GM12878 (cell line): ENCODE results near the gene ADGRG7. TPM values are rescaled to one million over a fixed set of nuclear protein-coding genes. Genes with fewer than 3 reads are reported as not detected.

ENCODE experiments used
- BMI1 ChIP-seq: fragments of 450-650 bp; IDR thresholded peaks from 2 replicates; pipeline ENCODE4 v1.6.1; 2016; ENCODE audit warnings: mild to moderate bottlenecking, moderate library complexity, borderline replicate concordance
- EZH2 ChIP-seq: IDR thresholded peaks from 2 replicates; pipeline ENCODE4 v1.6.1; 2012; ENCODE audit warnings: low read depth, mild to moderate bottlenecking, control low read depth, inconsistent platforms, low read length, borderline replicate concordance; ENCODE audit not compliant: control insufficient read depth
- HDAC2 ChIP-seq: fragments of 200-600 bp; sonication (generic); IDR thresholded peaks from 2 replicates; pipeline ENCODE4 v1.6.1; 2017
- LARP7 ChIP-seq: fragments of 450-650 bp; IDR thresholded peaks from 2 replicates; pipeline ENCODE4 v1.6.1; 2017; ENCODE audit warnings: mild to moderate bottlenecking
- SREBF1 ChIP-seq: IDR thresholded peaks from 2 replicates; pipeline ENCODE4 v1.6.1; 2012; ENCODE audit warnings: mild to moderate bottlenecking, low read length
- WRNIP1 ChIP-seq: IDR thresholded peaks from 2 replicates; pipeline ENCODE4 v1.6.1; 2011; ENCODE audit warnings: low read depth, low read length, improper control_type of control experiment, borderline replicate concordance
- polyA plus RNA-seq, 11 experiments: library from polyadenylated mRNA; depleted of rRNA in 4 of 11; unstranded in 6 of 11; stranded (reverse) in 5 of 11; fragments of >200 nt; fragmentation: Nextera tagmentation in 4 of 11; fragmentation: Illumina TruSeq in 1 of 11; extraction: Ambion mirVana in 4 of 11; extraction: Trizol in 1 of 11; gene quantifications; 1 replicate in 1 of 11; 2 replicates in 10 of 11; pipeline versions ENCODE4 v1.2.1 to v1.2.3, GENCODE V29; 2011 to 2016; ENCODE audit warnings: inconsistent platforms in 2 of 11, missing spikeins in 2 of 11, low read depth in 1 of 11
- total RNA-seq, 4 experiments: library from RNA; depleted of rRNA in 3 of 4; stranded (reverse); fragments of >200 nt in 3 of 4; fragmentation: Illumina TruSeq in 1 of 4; extraction: Trizol in 1 of 4; gene quantifications; 2 replicates each; pipeline versions ENCODE4 v1.2.1 to v1.2.3, GENCODE V29; 2013 to 2021
- TF ChIP-seq, protein P1 (sequence below): fragments of 450-650 bp; conservative IDR thresholded peaks from 2 replicates; pipeline ENCODE4 v1.6.1; 2017; ENCODE audit warnings: mild to moderate bottlenecking, moderate library complexity
- TF ChIP-seq, protein P2 (sequence below): IDR thresholded peaks from 2 replicates; pipeline ENCODE4 v1.6.1; 2011; ENCODE audit warnings: low read depth, mild to moderate bottlenecking, low read length, moderate library complexity, borderline replicate concordance; ENCODE audit errors: extremely low read depth
- TF ChIP-seq, protein P3 (sequence below): fragments of 450-650 bp; IDR thresholded peaks from 2 replicates; pipeline ENCODE4 v1.6.1; 2017; ENCODE audit warnings: mild to moderate bottlenecking
- TF ChIP-seq, protein P4 (sequence below): fragments of 450-650 bp; IDR thresholded peaks from 2 replicates; pipeline ENCODE4 v1.6.1; 2017; ENCODE audit warnings: mild to moderate bottlenecking, low read depth, inconsistent platforms; ENCODE audit not compliant: poor library complexity, severe bottlenecking

The ADGRG7 gene
- total and polyA plus RNA-seq, 10 of the 15 experiments (the other 5 are each of a cell fraction or from before 2014, with no cell fraction given), result 0.02 to 0.21 (median 0.14) TPM; not detected in 7

DNA sequence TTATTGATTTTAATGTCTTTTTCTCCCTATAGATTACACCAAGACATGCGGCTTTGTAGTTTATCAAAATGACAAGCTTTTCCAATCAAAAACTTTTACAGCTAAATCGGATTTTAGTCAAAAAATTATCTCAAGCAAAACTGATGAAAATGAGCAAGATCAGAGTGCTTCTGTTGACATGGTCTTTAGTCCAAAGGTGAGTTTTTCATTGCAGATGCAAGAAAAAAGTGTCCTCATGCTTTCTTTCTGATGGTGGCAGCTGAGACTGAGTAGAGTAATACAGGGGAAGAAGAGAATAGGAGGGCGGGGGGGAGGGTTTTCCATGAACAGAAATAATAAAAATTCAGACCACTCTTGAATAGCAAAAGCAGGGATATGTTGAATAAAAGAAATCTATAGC lies 36.5 kb downstream of the ADGRG7 start (continued):
- TF ChIP-seq, protein P1, sequence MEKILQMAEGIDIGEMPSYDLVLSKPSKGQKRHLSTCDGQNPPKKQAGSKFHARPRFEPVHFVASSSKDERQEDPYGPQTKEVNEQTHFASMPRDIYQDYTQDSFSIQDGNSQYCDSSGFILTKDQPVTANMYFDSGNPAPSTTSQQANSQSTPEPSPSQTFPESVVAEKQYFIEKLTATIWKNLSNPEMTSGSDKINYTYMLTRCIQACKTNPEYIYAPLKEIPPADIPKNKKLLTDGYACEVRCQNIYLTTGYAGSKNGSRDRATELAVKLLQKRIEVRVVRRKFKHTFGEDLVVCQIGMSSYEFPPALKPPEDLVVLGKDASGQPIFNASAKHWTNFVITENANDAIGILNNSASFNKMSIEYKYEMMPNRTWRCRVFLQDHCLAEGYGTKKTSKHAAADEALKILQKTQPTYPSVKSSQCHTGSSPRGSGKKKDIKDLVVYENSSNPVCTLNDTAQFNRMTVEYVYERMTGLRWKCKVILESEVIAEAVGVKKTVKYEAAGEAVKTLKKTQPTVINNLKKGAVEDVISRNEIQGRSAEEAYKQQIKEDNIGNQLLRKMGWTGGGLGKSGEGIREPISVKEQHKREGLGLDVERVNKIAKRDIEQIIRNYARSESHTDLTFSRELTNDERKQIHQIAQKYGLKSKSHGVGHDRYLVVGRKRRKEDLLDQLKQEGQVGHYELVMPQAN, result no peak
- TF ChIP-seq, protein P2, sequence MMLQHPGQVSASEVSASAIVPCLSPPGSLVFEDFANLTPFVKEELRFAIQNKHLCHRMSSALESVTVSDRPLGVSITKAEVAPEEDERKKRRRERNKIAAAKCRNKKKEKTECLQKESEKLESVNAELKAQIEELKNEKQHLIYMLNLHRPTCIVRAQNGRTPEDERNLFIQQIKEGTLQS, result no peak
- TF ChIP-seq BMI1, result no peak
- TF ChIP-seq, protein P3, sequence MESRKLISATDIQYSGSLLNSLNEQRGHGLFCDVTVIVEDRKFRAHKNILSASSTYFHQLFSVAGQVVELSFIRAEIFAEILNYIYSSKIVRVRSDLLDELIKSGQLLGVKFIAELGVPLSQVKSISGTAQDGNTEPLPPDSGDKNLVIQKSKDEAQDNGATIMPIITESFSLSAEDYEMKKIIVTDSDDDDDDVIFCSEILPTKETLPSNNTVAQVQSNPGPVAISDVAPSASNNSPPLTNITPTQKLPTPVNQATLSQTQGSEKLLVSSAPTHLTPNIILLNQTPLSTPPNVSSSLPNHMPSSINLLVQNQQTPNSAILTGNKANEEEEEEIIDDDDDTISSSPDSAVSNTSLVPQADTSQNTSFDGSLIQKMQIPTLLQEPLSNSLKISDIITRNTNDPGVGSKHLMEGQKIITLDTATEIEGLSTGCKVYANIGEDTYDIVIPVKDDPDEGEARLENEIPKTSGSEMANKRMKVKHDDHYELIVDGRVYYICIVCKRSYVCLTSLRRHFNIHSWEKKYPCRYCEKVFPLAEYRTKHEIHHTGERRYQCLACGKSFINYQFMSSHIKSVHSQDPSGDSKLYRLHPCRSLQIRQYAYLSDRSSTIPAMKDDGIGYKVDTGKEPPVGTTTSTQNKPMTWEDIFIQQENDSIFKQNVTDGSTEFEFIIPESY, result no peak
- TF ChIP-seq LARP7, result no peak
- no peak for TF ChIP-seq SREBF1
- no peak for TF ChIP-seq HDAC2
- no peak for TF ChIP-seq WRNIP1
- TF ChIP-seq, protein P4, sequence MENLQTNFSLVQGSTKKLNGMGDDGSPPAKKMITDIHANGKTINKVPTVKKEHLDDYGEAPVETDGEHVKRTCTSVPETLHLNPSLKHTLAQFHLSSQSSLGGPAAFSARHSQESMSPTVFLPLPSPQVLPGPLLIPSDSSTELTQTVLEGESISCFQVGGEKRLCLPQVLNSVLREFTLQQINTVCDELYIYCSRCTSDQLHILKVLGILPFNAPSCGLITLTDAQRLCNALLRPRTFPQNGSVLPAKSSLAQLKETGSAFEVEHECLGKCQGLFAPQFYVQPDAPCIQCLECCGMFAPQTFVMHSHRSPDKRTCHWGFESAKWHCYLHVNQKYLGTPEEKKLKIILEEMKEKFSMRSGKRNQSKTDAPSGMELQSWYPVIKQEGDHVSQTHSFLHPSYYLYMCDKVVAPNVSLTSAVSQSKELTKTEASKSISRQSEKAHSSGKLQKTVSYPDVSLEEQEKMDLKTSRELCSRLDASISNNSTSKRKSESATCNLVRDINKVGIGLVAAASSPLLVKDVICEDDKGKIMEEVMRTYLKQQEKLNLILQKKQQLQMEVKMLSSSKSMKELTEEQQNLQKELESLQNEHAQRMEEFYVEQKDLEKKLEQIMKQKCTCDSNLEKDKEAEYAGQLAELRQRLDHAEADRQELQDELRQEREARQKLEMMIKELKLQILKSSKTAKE, result no peak
- no peak for TF ChIP-seq EZH2
- TF ChIP-seq, all 136 proteins: peak for 0
